GM21526 (cell line): Measurements from ENCODE around the gene SARDH.

Experiments
- ATAC-seq: cut with Tn5 transposase; IDR thresholded peaks from one replicate; pipeline ENCODE4 v1.9.1; 2021; ENCODE audit warnings: moderate library complexity; ENCODE audit not compliant: unreplicated experiment, low FRiP score

The SARDH gene

DNA sequence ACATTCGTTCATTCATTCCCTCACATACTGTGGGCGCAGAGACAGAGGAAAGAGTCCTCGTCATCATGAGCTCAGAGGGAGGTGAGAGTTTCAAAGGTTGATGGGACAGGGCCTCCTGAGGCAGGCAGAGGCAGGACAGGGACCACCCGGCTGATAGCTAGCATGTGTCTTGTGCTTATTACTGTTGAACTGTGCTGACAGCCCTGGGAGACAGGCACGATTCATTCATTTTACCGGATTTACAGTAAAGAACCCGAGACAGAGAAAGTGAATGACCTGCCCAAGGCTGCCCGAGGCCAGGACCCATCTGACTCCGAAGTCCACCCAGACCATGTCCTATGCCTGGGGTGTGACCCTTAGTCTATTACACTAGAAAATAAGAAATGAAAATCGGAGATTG is 124.1 kb downstream of the SARDH start:
- no peak for ATAC-seq
